Loucy (cell line): Measurements from ENCODE around the gene TANGO2.

Experiments used
- H2AFZ ChIP-seq: fragments of 200-600 bp; sonication (generic); 2 replicates; pipeline ENCODE4 v1.6.0; 2016; ENCODE audit warnings: antibody characterized with exemption, mild to moderate bottlenecking, low read length, moderate library complexity
- H3F3A ChIP-seq: fragments of 200-600 bp; 2 replicates; pipeline ENCODE4 v1.6.0; 2016; ENCODE audit warnings: antibody characterized with exemption, low read depth, mild to moderate bottlenecking
- H3K27me3 ChIP-seq: fragments of 200-600 bp; sonication (generic); 2 replicates; pipeline ENCODE4 v1.6.1; 2014; ENCODE audit warnings: low read length, mild to moderate bottlenecking; ENCODE audit not compliant: insufficient read depth, poor library complexity, severe bottlenecking
- H3K36me3 ChIP-seq: fragments of 200-600 bp; sonication (generic); 2 replicates; pipeline ENCODE4 v1.6.1; 2016; ENCODE audit warnings: low read length; ENCODE audit not compliant: insufficient read depth
- H3K4me1 ChIP-seq: fragments of 200-600 bp; sonication (generic); 2 replicates; pipeline ENCODE4 v1.5.1; 2014; ENCODE audit warnings: low read length, mild to moderate bottlenecking; ENCODE audit not compliant: insufficient read depth, poor library complexity, severe bottlenecking
- H3K4me2 ChIP-seq: fragments of 200-600 bp; sonication (generic); 2 replicates; pipeline ENCODE4 v1.6.0; 2014; ENCODE audit warnings: antibody characterized with exemption, low read length, low read depth, mild to moderate bottlenecking; ENCODE audit not compliant: poor library complexity, severe bottlenecking
- H3K4me3 ChIP-seq: fragments of 200-600 bp; sonication (generic); 2 replicates; pipeline ENCODE4 v1.5.1; 2014; ENCODE audit warnings: low read length, mild to moderate bottlenecking, mixed read lengths; ENCODE audit not compliant: poor library complexity, severe bottlenecking
- H3K79me2 ChIP-seq: fragments of 200-600 bp; sonication (generic); 2 replicates; pipeline ENCODE4 v1.6.1; 2014; ENCODE audit warnings: low read length; ENCODE audit not compliant: insufficient read depth
- H3K9ac ChIP-seq: fragments of 200-600 bp; sonication (generic); 2 replicates; pipeline ENCODE4 v1.6.0; 2014; ENCODE audit warnings: mild to moderate bottlenecking, low read depth, low read length, moderate library complexity; ENCODE audit not compliant: poor library complexity, severe bottlenecking
- H3K9me2 ChIP-seq: fragments of 200-600 bp; sonication (generic); replicated peaks from 2 replicates; pipeline ENCODE4 v1.6.1; 2016; ENCODE audit warnings: low read depth, low read length, mixed read lengths
- H3K9me3 ChIP-seq: fragments of 200-600 bp; sonication (generic); 2 replicates; pipeline ENCODE4 v1.6.1; 2014; ENCODE audit warnings: mild to moderate bottlenecking, antibody characterized with exemption, low read length, low read depth; ENCODE audit not compliant: insufficient read depth
- H4K20me1 ChIP-seq: fragments of 200-600 bp; sonication (generic); 2 replicates; pipeline ENCODE4 v1.6.0; 2014; ENCODE audit warnings: antibody characterized with exemption, low read length, mild to moderate bottlenecking; ENCODE audit not compliant: insufficient read depth, poor library complexity, severe bottlenecking
- EZH2phosphoT487 ChIP-seq: fragments of 200-600 bp; IDR thresholded peaks from 2 replicates; pipeline ENCODE4 v1.6.1; 2018; ENCODE audit warnings: antibody characterized with exemption, mild to moderate bottlenecking, moderate library complexity, borderline replicate concordance
- TF ChIP-seq, protein P1 (sequence below): fragments of 200-600 bp; sonication (generic); conservative IDR thresholded peaks from 2 replicates; pipeline ENCODE4 v1.5.1; 2014; ENCODE audit warnings: mild to moderate bottlenecking, antibody characterized with exemption, low read length

Gene TANGO2

GRCh38 chr22:20011993-20012740 is 8.7 kb upstream of the TANGO2 start:
- Histone ChIP-seq H3K9ac (no peak overlapping the region), H2AFZ (no peak overlapping the region), H3F3A (no peaks in the 10 kb centered on the region), H3K4me2 (no peak overlapping the region), H3K27me3 (peaks cover 10% of the 10 kb centered on the region), H3K9me2 (no peaks in the 10 kb centered on the region), H3K4me3 (no peak overlapping the region), H3K79me2 (no peaks in the 10 kb centered on the region), H3K4me1 (peaks cover 6% of the 10 kb centered on the region), H4K20me1 (no peaks in the 10 kb centered on the region), H3K9me3 (no peaks in the 10 kb centered on the region), H3K36me3 (no peaks in the 10 kb centered on the region)
- TF ChIP-seq, protein P1, sequence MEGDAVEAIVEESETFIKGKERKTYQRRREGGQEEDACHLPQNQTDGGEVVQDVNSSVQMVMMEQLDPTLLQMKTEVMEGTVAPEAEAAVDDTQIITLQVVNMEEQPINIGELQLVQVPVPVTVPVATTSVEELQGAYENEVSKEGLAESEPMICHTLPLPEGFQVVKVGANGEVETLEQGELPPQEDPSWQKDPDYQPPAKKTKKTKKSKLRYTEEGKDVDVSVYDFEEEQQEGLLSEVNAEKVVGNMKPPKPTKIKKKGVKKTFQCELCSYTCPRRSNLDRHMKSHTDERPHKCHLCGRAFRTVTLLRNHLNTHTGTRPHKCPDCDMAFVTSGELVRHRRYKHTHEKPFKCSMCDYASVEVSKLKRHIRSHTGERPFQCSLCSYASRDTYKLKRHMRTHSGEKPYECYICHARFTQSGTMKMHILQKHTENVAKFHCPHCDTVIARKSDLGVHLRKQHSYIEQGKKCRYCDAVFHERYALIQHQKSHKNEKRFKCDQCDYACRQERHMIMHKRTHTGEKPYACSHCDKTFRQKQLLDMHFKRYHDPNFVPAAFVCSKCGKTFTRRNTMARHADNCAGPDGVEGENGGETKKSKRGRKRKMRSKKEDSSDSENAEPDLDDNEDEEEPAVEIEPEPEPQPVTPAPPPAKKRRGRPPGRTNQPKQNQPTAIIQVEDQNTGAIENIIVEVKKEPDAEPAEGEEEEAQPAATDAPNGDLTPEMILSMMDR, result no peak
- no peak for TF ChIP-seq EZH2phosphoT487

DNA sequence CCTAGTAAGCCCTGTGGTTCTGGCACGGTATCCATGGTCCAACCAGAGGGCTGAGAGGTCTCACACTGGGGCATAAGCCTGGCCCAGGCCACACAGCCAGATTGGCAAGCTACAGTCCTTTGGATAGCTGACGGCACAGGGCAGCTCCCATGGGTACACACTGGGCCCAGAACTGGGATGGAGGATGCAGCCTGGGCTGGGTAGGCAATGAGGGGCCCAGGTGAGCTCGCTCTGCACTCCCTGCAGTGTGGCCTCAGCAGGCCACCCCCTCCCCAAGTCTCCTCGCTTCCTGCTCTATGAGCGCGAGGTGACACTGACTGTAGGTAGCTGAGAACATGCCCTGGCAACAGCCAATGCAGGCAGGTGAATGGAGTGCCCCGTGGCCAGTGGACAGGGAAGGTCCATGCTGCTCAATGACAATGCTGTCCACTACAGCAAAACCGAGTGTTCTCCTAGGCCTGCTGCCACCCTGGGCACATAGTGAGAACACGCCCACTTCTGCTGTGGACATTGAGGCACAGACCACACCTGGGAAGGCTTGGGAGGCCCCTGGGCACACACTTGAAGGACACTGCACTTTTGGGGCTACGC is 8.1 kb upstream of the TANGO2 start:
- peaks cover 8% of the 10 kb centered on the region for H3K4me1 ChIP-seq
- H4K20me1 ChIP-seq, result no peaks in the 10 kb centered on the region
- no peaks in the 10 kb centered on the region for H3F3A ChIP-seq
- H3K4me2 ChIP-seq, result no peak overlapping the region
- no peaks in the 10 kb centered on the region for H3K9me3 ChIP-seq
- no peak for TF ChIP-seq EZH2phosphoT487
- TF ChIP-seq, protein P1, result no peak
- H3K79me2 ChIP-seq, result no peaks in the 10 kb centered on the region
- H3K27me3 ChIP-seq, result peaks cover 17% of the 10 kb centered on the region
- H3K9ac ChIP-seq, result no peak overlapping the region
- no peak overlapping the region for H3K4me3 ChIP-seq
- H3K9me2 ChIP-seq, result no peaks in the 10 kb centered on the region
- H3K36me3 ChIP-seq, result no peaks in the 10 kb centered on the region
- no peak overlapping the region; the same call in 1 of the 2 replicates for H2AFZ ChIP-seq

- H3K9ac ChIP-seq, result no peak overlapping the region
- no peak overlapping the region; the same call in 1 of the 2 replicates for H2AFZ ChIP-seq
- peaks cover 8% of the 10 kb centered on the region for H3K4me1 ChIP-seq
- no peak overlapping the region for H3K4me3 ChIP-seq
- TF ChIP-seq, protein P1, result peak; percentile 80
- no peak for TF ChIP-seq EZH2phosphoT487
- H3K79me2 ChIP-seq, result no peaks in the 10 kb centered on the region
- no peaks in the 10 kb centered on the region for H3K9me3 ChIP-seq
- no peaks in the 10 kb centered on the region for H3F3A ChIP-seq
- H3K9me2 ChIP-seq, result no peaks in the 10 kb centered on the region
- no peaks in the 10 kb centered on the region for H3K36me3 ChIP-seq
- H3K27me3 ChIP-seq, result peaks cover 19% of the 10 kb centered on the region
- no peaks in the 10 kb centered on the region for H4K20me1 ChIP-seq
- no peak overlapping the region for H3K4me2 ChIP-seq
Measured at GRCh38 chr22:20013382-20013871, 7.5 kb upstream of the TANGO2 start.
